Activated CD8-positive, alpha-beta T cell treated with anti-CD3 and anti-CD28 coated beads for 36 hours (primary cell): ENCODE measurements around the gene STK32A. TPM values are rescaled to one million over a fixed set of nuclear protein-coding genes. Genes with fewer than 3 reads are reported as not detected.

ENCODE experiments used
- ATAC-seq: fragments of 200-7000 bp; cut with Tn5 transposase; one replicate; pipeline ENCODE4 v1.10.0; 2021; ENCODE audit warnings: mild to moderate bottlenecking, moderate library complexity
- CTCF ChIA-PET: fragments of 350-600 bp; sonication (Branson Sonifier 250); formaldehyde crosslinking; loops from one replicate; lab custom pipeline; 2021; ENCODE audit warnings: antibody characterized with exemption; lab: Charles Lee
- POLR2A ChIA-PET: fragments of 350-600 bp; sonication (Branson Sonifier 250); formaldehyde crosslinking; loops from one replicate; lab custom pipeline; 2021; ENCODE audit warnings: antibody characterized with exemption; lab: Charles Lee
- DNase-seq: peaks from one replicate; pipeline ENCODE4 v3.0.0-alpha.2; 2020
- H3K27ac Mint-ChIP-seq: one replicate; pipeline ENCODE4 v1.8.0; 2021; ENCODE audit warnings: mild to moderate bottlenecking, mixed read lengths
- H3K27me3 Mint-ChIP-seq: one replicate; pipeline ENCODE4 v1.8.0; 2021; ENCODE audit warnings: mixed read lengths
- H3K36me3 Mint-ChIP-seq: one replicate; pipeline ENCODE4 v1.8.0; 2021; ENCODE audit warnings: low read depth, mixed read lengths
- H3K4me1 Mint-ChIP-seq: one replicate; pipeline ENCODE4 v1.8.0; 2021; ENCODE audit warnings: low read depth, mixed read lengths
- H3K4me3 Mint-ChIP-seq: one replicate; pipeline ENCODE4 v1.8.0; 2021; ENCODE audit warnings: mild to moderate bottlenecking, moderate library complexity, mixed read lengths
- H3K9me3 Mint-ChIP-seq: one replicate; pipeline ENCODE4 v1.8.0; 2021; ENCODE audit warnings: mixed read lengths
- intact Hi-C: fragments of 100-400 bp; cut with micrococcal nuclease; formaldehyde crosslinking; loops from one replicate; pipeline ENCODE4 v1.10.0; 2022
- total RNA-seq, 2 experiments: library from RNA; stranded (reverse); gene quantifications; one replicate each; pipeline ENCODE4 v1.2.3, GENCODE V29; 2021
- TF ChIP-seq, protein P1 (sequence below): fragments of 200-600 bp; IDR thresholded peaks from one replicate; pipeline ENCODE4 v1.8.0; 2022; ENCODE audit warnings: antibody characterized with exemption, mild to moderate bottlenecking

STK32A gene
- total RNA-seq, 2 experiments from 2014 or later = not detected

DNA sequence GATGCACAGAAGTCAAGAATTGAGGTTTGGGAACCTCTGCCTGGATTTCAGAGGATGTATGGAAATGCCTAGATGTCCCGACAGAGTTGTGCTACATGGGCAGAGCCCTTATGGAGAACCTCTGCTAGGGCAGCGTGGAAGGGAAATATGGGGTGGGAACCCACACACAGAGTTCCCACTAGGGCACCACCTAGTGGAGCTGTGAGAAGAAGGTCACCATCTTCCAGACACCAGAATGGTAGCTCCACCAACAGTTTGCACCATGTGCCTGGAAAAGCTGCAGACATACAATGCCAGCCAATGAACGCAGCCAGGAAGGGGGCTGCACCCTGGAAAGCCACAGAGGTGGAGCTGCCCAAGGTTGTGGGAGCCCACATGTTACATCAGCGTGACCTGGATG, 104.5 kb downstream of the STK32A start:
- TF ChIP-seq, protein P1, sequence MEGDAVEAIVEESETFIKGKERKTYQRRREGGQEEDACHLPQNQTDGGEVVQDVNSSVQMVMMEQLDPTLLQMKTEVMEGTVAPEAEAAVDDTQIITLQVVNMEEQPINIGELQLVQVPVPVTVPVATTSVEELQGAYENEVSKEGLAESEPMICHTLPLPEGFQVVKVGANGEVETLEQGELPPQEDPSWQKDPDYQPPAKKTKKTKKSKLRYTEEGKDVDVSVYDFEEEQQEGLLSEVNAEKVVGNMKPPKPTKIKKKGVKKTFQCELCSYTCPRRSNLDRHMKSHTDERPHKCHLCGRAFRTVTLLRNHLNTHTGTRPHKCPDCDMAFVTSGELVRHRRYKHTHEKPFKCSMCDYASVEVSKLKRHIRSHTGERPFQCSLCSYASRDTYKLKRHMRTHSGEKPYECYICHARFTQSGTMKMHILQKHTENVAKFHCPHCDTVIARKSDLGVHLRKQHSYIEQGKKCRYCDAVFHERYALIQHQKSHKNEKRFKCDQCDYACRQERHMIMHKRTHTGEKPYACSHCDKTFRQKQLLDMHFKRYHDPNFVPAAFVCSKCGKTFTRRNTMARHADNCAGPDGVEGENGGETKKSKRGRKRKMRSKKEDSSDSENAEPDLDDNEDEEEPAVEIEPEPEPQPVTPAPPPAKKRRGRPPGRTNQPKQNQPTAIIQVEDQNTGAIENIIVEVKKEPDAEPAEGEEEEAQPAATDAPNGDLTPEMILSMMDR = no peak
- H3K4me1 Mint-ChIP-seq = no peaks in the 10 kb centered on the region
- H3K27me3 Mint-ChIP-seq = no peaks in the 10 kb centered on the region
- DNase-seq = no peak
- ATAC-seq = no peak
- H3K4me3 Mint-ChIP-seq = no peak overlapping the region
- H3K36me3 Mint-ChIP-seq = no peaks in the 10 kb centered on the region
- POLR2A ChIA-PET = no interaction called here
- no peak overlapping the region for H3K27ac Mint-ChIP-seq
- intact Hi-C loops = no loop called here
- CTCF ChIA-PET = no interaction called here
- peaks cover 2% of the 10 kb centered on the region for H3K9me3 Mint-ChIP-seq

DNA sequence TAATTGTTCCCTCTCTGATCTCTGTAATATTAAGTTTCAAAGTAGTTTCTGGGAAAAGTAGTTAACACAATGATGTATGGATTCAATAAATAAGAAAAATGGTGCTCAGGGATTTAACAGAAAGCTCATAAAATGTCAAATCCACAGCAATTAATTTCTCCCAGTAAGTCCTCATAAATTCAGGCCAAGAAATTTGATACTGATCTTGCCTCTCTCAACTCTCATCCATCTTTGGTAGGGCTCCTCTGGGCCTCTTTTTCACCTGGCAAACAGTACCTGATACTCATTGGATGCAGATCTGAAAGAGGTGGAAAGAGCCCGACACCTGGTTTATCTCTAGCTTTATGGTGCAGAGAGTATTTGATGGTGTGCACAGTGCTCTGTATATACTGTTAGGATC, 106.1 kb downstream of the STK32A start:
- H3K9me3 Mint-ChIP-seq = peaks cover 2% of the 10 kb centered on the region
- H3K27ac Mint-ChIP-seq = no peak overlapping the region
- no peaks in the 10 kb centered on the region for H3K4me1 Mint-ChIP-seq
- ChIA-PET POLR2A (no interaction called here), CTCF (no interaction called here)
- H3K27me3 Mint-ChIP-seq = no peaks in the 10 kb centered on the region
- no peaks in the 10 kb centered on the region for H3K36me3 Mint-ChIP-seq
- TF ChIP-seq, protein P1 = no peak
- DNase-seq (no peak), ATAC-seq (no peak)
- no peak overlapping the region for H3K4me3 Mint-ChIP-seq
- intact Hi-C loops = no loop called here

DNA sequence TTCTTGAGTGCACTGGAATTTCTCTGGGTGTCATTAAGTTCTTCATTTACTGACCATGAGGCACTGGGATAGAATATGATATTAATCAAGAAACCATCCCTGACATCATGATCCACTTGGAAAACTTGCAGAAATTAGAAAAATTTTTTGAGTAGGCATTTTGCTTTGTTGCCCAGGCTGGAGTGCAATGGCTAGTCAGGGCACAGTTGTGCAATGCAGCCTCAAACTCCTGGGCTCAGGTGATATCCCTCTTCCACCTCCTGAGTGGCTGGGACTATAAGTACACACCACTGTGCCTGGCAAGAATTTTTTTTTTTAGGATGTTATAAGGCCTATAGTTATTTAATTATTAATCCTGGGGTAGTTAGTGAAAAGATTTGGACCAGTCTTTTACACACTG, 106.5 kb downstream of the STK32A start:
- intact Hi-C loops = no loop called here
- TF ChIP-seq, protein P1 = no peak
- DNase-seq (no peak), ATAC-seq (no peak)
- ChIA-PET CTCF (no interaction called here), POLR2A (no interaction called here)
- peaks cover 2% of the 10 kb centered on the region for H3K9me3 Mint-ChIP-seq
- H3K27me3 Mint-ChIP-seq = no peaks in the 10 kb centered on the region
- no peaks in the 10 kb centered on the region for H3K36me3 Mint-ChIP-seq
- no peaks in the 10 kb centered on the region for H3K4me1 Mint-ChIP-seq
- H3K4me3 Mint-ChIP-seq = no peak overlapping the region
- H3K27ac Mint-ChIP-seq = no peak overlapping the region

DNA sequence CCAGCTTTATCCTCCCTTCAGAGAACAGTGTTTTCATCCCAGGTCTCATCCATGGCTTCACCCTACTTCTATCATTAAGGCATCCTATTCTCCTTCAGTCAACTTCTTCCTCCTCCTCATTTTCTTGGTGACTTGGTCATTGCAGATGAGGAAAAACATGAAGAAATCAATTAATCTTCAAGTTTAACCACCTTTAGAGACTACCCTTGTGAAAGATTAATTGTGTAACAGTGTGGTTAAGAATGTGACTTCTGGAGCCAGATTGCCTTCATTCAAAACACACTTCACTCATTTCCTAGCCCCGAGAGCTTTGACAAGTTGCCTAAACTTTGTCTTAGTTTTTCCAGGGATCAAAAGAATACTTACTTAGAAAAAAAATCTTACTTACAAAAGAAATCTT, 110.0 kb downstream of the STK32A start:
- intact Hi-C loops = no loop called here
- ATAC-seq = no peak
- Mint-ChIP-seq H3K36me3 (no peaks in the 10 kb centered on the region), H3K27ac (no peak overlapping the region), H3K4me3 (no peak overlapping the region), H3K27me3 (no peaks in the 10 kb centered on the region), H3K9me3 (no peaks in the 10 kb centered on the region), H3K4me1 (no peaks in the 10 kb centered on the region)
- ChIA-PET CTCF (interaction anchor here (0.6 kb wide), 1 partner anchor 145 kb away, joined by 3 read pairs; no protein-coding TSS in a partner anchor), POLR2A (no interaction called here)
- TF ChIP-seq, protein P1 = no peak
- no peak for DNase-seq

DNA sequence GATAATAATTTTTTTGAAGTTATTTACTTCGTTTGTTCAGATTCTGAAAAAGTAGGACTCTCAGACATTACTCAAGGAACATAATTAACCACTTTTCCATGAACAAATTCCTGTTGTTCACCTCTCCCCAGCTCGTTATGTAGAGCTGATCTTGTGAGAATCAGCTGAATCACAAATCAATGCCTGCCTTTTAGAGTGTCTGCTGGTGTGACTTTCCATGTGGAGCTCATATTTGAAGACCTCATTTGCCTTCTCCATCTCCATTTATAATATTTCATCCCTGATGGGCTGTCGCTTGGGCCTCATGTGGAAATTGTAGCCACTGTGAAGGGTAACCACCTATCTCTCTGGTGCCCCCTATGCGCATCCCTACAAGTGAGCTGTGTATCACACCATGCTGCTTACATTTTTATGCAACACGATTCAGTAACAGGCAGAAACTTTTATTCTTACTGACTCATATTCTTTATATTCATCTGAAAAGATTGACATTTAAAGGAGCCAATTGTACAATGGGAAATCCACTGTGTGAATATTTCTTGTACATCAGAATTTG, 111.3 kb downstream of the STK32A start:
- ChIA-PET CTCF (no interaction called here), POLR2A (interaction anchor here (0.7 kb wide), 1 partner anchor 1053 kb away, joined by 3 read pairs; no protein-coding TSS in a partner anchor)
- Mint-ChIP-seq H3K4me3 (no peak overlapping the region), H3K27me3 (no peaks in the 10 kb centered on the region), H3K4me1 (no peaks in the 10 kb centered on the region), H3K27ac (no peak overlapping the region), H3K9me3 (no peaks in the 10 kb centered on the region), H3K36me3 (no peaks in the 10 kb centered on the region)
- TF ChIP-seq, protein P1 = no peak
- DNase-seq = no peak
- intact Hi-C loops = no loop called here
- no peak for ATAC-seq
